RWPE2 (cell line): Measurements from ENCODE around the gene DRD4.

Source experiments
- ATAC-seq: fragments of 200-7000 bp; cut with Tn5 transposase; 3 replicates; pipeline ENCODE4 v1.9.1; 2021; ENCODE audit warnings: low read depth
- DNase-seq: peaks from one replicate; pipeline ENCODE4 v3.0.0-alpha.2; 2020; ENCODE audit warnings: low spot score
- H3K27ac ChIP-seq: fragments of 450-650 bp; 2 replicates; pipeline ENCODE4 v1.5.1; 2017; ENCODE audit warnings: mild to moderate bottlenecking; ENCODE audit not compliant: poor library complexity, severe bottlenecking
- H3K27me3 ChIP-seq: fragments of 250-450 bp; sonication (Bioruptor Pico); 2 replicates; pipeline ENCODE4 v1.5.1; 2021; ENCODE audit warnings: mild to moderate bottlenecking, moderate library complexity; ENCODE audit not compliant: insufficient read depth, poor library complexity, severe bottlenecking
- H3K36me3 ChIP-seq: fragments of 250-450 bp; sonication (Bioruptor Pico); 2 replicates; pipeline ENCODE4 v1.5.1; 2020; ENCODE audit warnings: low read depth, mild to moderate bottlenecking, moderate library complexity
- H3K4me1 ChIP-seq: fragments of 250-450 bp; sonication (Bioruptor Pico); 2 replicates; pipeline ENCODE4 v1.5.1; 2021; ENCODE audit warnings: mild to moderate bottlenecking, moderate library complexity; ENCODE audit not compliant: insufficient read depth, poor library complexity, severe bottlenecking
- H3K4me3 ChIP-seq: fragments of 250-450 bp; sonication (Bioruptor Pico); 2 replicates; pipeline ENCODE4 v1.5.1; 2021; ENCODE audit warnings: mild to moderate bottlenecking, moderate library complexity; ENCODE audit not compliant: severe bottlenecking
- H3K9me3 ChIP-seq: fragments of 250-450 bp; sonication (Bioruptor Pico); 2 replicates; pipeline ENCODE4 v1.5.1; 2021; ENCODE audit warnings: mild to moderate bottlenecking, moderate library complexity; ENCODE audit not compliant: severe bottlenecking
- TF ChIP-seq, protein P1 (sequence below): fragments of 450-650 bp; IDR thresholded peaks from one replicate; pipeline ENCODE4 v1.5.1; 2017; ENCODE audit warnings: mild to moderate bottlenecking, moderate library complexity; ENCODE audit not compliant: poor library complexity, severe bottlenecking

DRD4 gene

DNA sequence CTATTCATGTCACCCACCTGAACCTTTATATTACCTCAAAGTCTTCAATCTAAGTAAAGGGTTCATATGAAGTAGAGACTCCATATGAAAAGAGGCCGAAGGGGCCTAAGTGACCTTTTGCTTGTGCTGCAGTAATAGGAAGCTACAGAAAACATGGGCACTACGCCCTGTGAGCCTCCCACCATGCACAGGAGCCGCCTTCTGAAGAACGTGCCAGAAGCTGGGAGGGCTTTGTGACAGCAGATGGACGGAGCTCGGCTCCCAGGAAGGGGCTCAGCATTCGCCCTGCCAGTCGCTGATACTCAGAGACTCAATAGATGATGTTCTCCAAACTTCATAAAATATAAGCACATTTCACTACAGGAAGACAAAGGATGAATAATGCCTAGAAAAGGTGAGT, 36.8 kb downstream of the DRD4 start:
- no peak overlapping the region for H3K27ac ChIP-seq
- TF ChIP-seq, protein P1, sequence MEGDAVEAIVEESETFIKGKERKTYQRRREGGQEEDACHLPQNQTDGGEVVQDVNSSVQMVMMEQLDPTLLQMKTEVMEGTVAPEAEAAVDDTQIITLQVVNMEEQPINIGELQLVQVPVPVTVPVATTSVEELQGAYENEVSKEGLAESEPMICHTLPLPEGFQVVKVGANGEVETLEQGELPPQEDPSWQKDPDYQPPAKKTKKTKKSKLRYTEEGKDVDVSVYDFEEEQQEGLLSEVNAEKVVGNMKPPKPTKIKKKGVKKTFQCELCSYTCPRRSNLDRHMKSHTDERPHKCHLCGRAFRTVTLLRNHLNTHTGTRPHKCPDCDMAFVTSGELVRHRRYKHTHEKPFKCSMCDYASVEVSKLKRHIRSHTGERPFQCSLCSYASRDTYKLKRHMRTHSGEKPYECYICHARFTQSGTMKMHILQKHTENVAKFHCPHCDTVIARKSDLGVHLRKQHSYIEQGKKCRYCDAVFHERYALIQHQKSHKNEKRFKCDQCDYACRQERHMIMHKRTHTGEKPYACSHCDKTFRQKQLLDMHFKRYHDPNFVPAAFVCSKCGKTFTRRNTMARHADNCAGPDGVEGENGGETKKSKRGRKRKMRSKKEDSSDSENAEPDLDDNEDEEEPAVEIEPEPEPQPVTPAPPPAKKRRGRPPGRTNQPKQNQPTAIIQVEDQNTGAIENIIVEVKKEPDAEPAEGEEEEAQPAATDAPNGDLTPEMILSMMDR = no peak
- H3K4me1 ChIP-seq = no peaks in the 10 kb centered on the region
- ATAC-seq (no peak), DNase-seq (no peak)
- H3K9me3 ChIP-seq = no peaks in the 10 kb centered on the region
- no peaks in the 10 kb centered on the region for H3K27me3 ChIP-seq
- H3K36me3 ChIP-seq = peaks cover 57% of the 10 kb centered on the region
- no peak overlapping the region for H3K4me3 ChIP-seq

DNA sequence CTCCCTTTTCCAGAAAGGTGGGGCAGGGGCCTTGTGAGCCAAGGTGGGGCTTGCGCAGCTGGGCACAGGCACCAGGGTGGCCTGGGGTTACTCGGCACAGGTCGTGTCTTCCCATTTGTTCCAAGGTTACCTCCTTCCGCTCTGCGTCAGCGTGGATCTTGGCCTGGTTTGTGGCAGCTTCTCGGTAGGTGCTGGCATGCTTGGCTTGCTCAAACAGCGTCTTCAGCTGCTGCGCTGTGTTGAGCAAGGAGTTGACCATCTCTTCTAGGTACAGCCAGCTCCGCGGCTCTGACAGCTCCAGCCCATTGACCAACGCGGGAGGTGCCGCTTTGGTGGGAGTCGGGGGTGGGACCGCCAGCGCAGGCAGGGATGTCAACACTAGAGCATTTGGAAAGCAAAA, 37.3 kb downstream of the DRD4 start:
- TF ChIP-seq, protein P1 = no peak
- no peak for ATAC-seq
- DNase-seq = no peak
- no peak overlapping the region for H3K27ac ChIP-seq
- H3K4me3 ChIP-seq = no peak overlapping the region
- H3K9me3 ChIP-seq = no peaks in the 10 kb centered on the region
- H3K36me3 ChIP-seq = peaks cover 60% of the 10 kb centered on the region
- H3K27me3 ChIP-seq = no peaks in the 10 kb centered on the region
- no peaks in the 10 kb centered on the region for H3K4me1 ChIP-seq

DNA sequence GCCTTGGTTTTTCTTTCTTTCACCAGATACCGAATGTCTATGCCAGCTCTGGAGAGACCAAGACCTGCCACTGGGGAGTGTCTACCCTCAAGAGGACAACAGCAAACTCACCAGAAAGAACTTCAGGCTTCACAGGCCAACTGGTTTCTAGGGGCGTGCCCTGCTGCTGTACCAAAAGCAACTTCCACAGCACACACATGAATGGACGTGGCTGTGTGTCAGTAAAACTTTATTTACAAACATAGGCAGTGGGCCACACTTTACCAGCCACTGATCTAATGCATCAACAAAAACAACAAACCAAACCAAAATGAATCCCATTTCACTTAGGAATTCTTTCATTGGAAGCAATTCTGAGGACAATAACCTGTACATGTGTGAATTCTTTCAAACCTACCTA, 41.2 kb downstream of the DRD4 start:
- Histone ChIP-seq H3K27me3 (no peaks in the 10 kb centered on the region), H3K9me3 (no peaks in the 10 kb centered on the region), H3K4me3 (no peak overlapping the region), H3K4me1 (no peaks in the 10 kb centered on the region), H3K36me3 (peaks cover 62% of the 10 kb centered on the region), H3K27ac (no peak overlapping the region)
- TF ChIP-seq, protein P1 = no peak
- no peak for ATAC-seq
- DNase-seq = no peak

DNA sequence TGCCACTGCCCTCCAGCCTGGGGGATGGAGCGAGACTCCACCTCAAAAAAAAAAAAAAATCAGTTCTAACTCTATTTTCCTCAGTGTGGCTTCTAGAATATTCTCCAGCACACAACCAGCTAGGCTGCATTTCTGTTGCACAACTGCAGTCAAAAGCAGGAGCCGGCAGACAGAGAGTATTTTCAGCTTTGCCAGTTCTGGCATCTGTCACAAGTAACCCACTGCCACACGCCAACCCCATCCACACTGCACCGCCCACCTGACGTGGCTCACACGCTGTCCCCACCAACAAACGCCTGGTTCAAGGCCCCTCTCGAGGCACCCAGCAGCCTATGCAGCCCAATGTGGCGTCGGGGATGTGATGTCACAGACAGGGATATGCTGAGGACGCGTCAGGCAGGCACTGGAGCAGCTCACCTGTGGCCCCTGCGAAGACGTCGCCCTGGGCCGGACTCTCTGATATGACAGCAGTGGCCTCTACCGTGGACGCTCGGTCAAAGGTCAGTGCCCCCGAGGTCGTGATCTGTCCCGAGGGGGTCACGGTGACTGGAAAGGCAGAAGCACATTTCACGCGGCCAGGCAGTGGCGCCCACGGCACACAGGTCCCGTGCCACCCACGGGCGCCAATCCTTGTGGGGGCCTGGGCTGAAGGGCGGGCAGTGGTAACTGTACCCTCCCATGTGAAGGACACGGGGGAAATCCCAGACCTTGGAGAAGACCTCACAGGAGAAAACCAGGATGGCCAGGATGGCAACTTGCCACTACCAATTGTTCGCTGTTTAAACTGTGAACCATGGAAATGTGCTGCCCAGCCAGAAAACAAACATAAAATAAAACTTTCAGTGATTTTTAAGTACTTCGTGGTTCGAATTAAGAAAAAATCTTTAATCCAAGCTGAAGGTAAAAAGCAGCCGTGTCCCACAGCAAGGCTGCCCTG, 42.5 kb downstream of the DRD4 start:
- Histone ChIP-seq H3K36me3 (peaks cover 62% of the 10 kb centered on the region), H3K27me3 (no peaks in the 10 kb centered on the region), H3K4me3 (no peak overlapping the region), H3K4me1 (no peaks in the 10 kb centered on the region), H3K9me3 (no peaks in the 10 kb centered on the region), H3K27ac (no peak overlapping the region)
- ATAC-seq (no peak), DNase-seq (no peak)
- TF ChIP-seq, protein P1 = no peak

DNA sequence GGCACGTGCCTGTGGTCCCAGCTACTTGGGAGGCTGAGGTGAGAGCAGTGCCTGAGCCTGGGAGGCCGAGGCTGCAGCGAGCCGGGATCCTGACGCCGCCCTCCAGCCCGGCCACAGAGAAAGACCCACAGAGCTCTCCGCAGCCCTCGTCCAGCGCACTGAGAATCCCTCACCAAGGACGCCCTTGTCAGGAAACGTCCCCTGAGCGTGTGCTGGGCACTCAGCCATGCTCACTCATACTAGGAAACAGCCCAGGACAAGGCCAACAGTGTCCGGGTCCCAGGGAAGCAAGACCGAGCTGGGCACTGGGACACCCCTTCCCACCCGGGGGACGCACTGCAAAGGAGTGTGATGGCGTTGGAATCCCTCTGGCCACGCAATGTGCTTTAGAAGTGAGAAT, 43.4 kb downstream of the DRD4 start:
- H3K4me3 ChIP-seq = no peak overlapping the region
- no peak for ATAC-seq
- no peaks in the 10 kb centered on the region for H3K4me1 ChIP-seq
- peaks cover 61% of the 10 kb centered on the region for H3K36me3 ChIP-seq
- H3K27me3 ChIP-seq = no peaks in the 10 kb centered on the region
- no peaks in the 10 kb centered on the region for H3K9me3 ChIP-seq
- TF ChIP-seq, protein P1 = no peak
- DNase-seq = no peak
- no peak overlapping the region for H3K27ac ChIP-seq
